ENCODE measurements around the gene GIMAP2.

GIMAP2 gene

GRCh38 chr7:150728011-150728410 is 42.5 kb downstream of the GIMAP2 start:
- H3K4me3 ChIP-seq (ENCODE audit: low read depth, low read length): no peak overlapping the region
- DNase-seq (ENCODE audit: low read depth): no peak

- no peak overlapping the region for H3K4me3 ChIP-seq (ENCODE audit: low read depth, low read length)
- no peak for DNase-seq (ENCODE audit: low read depth)
Measured at GRCh38 chr7:150728609-150729008, 43.1 kb downstream of the GIMAP2 start.

- H3K4me3 ChIP-seq (ENCODE audit: low read depth, low read length): no peak overlapping the region
- DNase-seq (ENCODE audit: low read depth): no peak
Measured at GRCh38 chr7:150731916-150732315, 46.4 kb downstream of the GIMAP2 start.

GRCh38 chr7:150732786-150733481 is 47.4 kb downstream of the GIMAP2 start:
- DNase-seq (ENCODE audit: low read depth): no peak
- H3K4me3 ChIP-seq (ENCODE audit: low read depth, low read length): no peak overlapping the region

GRCh38 chr7:150733482-150734095 is 48.1 kb downstream of the GIMAP2 start:
- no peak overlapping the region for H3K4me3 ChIP-seq (ENCODE audit: low read depth, low read length)
- no peak for DNase-seq (ENCODE audit: low read depth)

GRCh38 chr7:150734254-150734653 is 48.7 kb downstream of the GIMAP2 start:
- DNase-seq (ENCODE audit: low read depth): no peak
- no peak overlapping the region for H3K4me3 ChIP-seq (ENCODE audit: low read depth, low read length)

GRCh38 chr7:150735596-150736358 is 50.3 kb downstream of the GIMAP2 start:
- H3K4me3 ChIP-seq (ENCODE audit: low read depth, low read length): no peak overlapping the region
- DNase-seq (ENCODE audit: low read depth): no peak

GRCh38 chr7:150736864-150737263 is 51.4 kb downstream of the GIMAP2 start:
- DNase-seq (ENCODE audit: low read depth): no peak
- H3K4me3 ChIP-seq (ENCODE audit: low read depth, low read length): no peak overlapping the region

GRCh38 chr7:150737265-150738055 is 52.0 kb downstream of the GIMAP2 start, which contains the start of gene GIMAP5:
GIMAP5 (plus strand) TSS chr7:150737418; CDS start chr7:150740885, 3,467 bp downstream.
- no peak within 1 kb of the TSS for H3K4me3 ChIP-seq (ENCODE audit: low read depth, low read length)
- no peak for DNase-seq (ENCODE audit: low read depth)

- H3K4me3 ChIP-seq (ENCODE audit: low read depth, low read length): no peak overlapping the region
- DNase-seq (ENCODE audit: low read depth): no peak
Measured at GRCh38 chr7:150738092-150738491, 52.6 kb downstream of the GIMAP2 start.

- H3K4me3 ChIP-seq (ENCODE audit: low read depth, low read length): no peak overlapping the region
- no peak for DNase-seq (ENCODE audit: low read depth)
Measured at GRCh38 chr7:150738591-150739001, 53.1 kb downstream of the GIMAP2 start.

- no peak overlapping the region for H3K4me3 ChIP-seq (ENCODE audit: low read depth, low read length)
- DNase-seq (ENCODE audit: low read depth): no peak
Measured at GRCh38 chr7:150739033-150739432, 53.5 kb downstream of the GIMAP2 start.

GRCh38 chr7:150740053-150740452 is 54.5 kb downstream of the GIMAP2 start:
- H3K4me3 ChIP-seq (ENCODE audit: low read depth, low read length): no peak overlapping the region
- DNase-seq (ENCODE audit: low read depth): no peak

- no peak for DNase-seq (ENCODE audit: low read depth)
- no peak overlapping the region for H3K4me3 ChIP-seq (ENCODE audit: low read depth, low read length)
Measured at GRCh38 chr7:150742286-150742968, 56.9 kb downstream of the GIMAP2 start.
